ENCODE measurements around the gene CDKAL1. TPM values are rescaled to one million over a fixed set of nuclear protein-coding genes. Genes with fewer than 3 reads are reported as not detected.
A peak's percentile ranks its signal among the peaks of the same experiment; 100 is the strongest.

Gene CDKAL1
- total and polyA plus RNA-seq, 9 of the 15 experiments (the other 6 are each of a cell fraction or from before 2014, with no cell fraction given), result 11.2 to 36.3 (median 20.1) TPM

- TF ChIP-seq CHD7 (IDR thresholded peaks at IDR 0.05; ENCODE audit: low read depth, low read length) (no peak), ZNF655 (CRISPR knock-in tag; IDR thresholded peaks at IDR 0.05) (no peak), ZBTB7A (IDR thresholded peaks at IDR 0.05; ENCODE audit: borderline replicate concordance, control insufficient read depth, low read depth, low read length) (no peak), ELF2 (CRISPR knock-in tag; IDR thresholded peaks at IDR 0.05) (no peak), ASH1L (IDR thresholded peaks at IDR 0.05; ENCODE audit: borderline replicate concordance, low read depth, partially characterized antibody) (no peak), CBFA2T2 (conservative IDR thresholded peaks at IDR 0.05) (no peak), FOXJ2 (tag; IDR thresholded peaks at IDR 0.05) (peak; percentile 94), SOX6 (IDR thresholded peaks at IDR 0.05) (peak; percentile 44; the same call in 1 of the 2 replicates), CREBBP (IDR thresholded peaks at IDR 0.05; ENCODE audit: low read depth, low read length) (no peak), FOXK1 (CRISPR knock-in tag; IDR thresholded peaks at IDR 0.05; ENCODE audit: borderline replicate concordance) (no peak), MAFG (tag; conservative IDR thresholded peaks at IDR 0.05) (peak; percentile 54; the same call in 1 of the 2 replicates), SMAD4 (CRISPR knock-in tag; conservative IDR thresholded peaks at IDR 0.05) (no peak), C11orf30 (IDR thresholded peaks at IDR 0.05; ENCODE audit: low read depth) (peak; percentile 45; the same call in 1 of the 2 replicates), ARID1B (IDR thresholded peaks at IDR 0.05) (peak; percentile 31; the same call in 1 of the 2 replicates)
- TF ChIP-seq, protein P1, sequence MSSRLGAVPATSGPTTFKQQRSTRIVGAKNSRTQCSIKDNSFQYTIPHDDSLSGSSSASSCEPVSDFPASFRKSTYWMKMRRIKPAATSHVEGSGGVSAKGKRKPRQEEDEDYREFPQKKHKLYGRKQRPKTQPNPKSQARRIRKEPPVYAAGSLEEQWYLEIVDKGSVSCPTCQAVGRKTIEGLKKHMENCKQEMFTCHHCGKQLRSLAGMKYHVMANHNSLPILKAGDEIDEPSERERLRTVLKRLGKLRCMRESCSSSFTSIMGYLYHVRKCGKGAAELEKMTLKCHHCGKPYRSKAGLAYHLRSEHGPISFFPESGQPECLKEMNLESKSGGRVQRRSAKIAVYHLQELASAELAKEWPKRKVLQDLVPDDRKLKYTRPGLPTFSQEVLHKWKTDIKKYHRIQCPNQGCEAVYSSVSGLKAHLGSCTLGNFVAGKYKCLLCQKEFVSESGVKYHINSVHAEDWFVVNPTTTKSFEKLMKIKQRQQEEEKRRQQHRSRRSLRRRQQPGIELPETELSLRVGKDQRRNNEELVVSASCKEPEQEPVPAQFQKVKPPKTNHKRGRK (tag; IDR thresholded peaks at IDR 0.05), result no peak
Measured at GRCh38 chr6:21079468-21080048, 545.3 kb downstream of the CDKAL1 start (continued).

Data from K562 (cell line).